ENCODE data around the gene FCGR3A.
"Not testable (repeated sequence)": the region's sequence is repeated elsewhere in the genome, so short reads cannot be mapped to it uniquely, and the experiment has no call there.

Gene FCGR3A

DNA sequence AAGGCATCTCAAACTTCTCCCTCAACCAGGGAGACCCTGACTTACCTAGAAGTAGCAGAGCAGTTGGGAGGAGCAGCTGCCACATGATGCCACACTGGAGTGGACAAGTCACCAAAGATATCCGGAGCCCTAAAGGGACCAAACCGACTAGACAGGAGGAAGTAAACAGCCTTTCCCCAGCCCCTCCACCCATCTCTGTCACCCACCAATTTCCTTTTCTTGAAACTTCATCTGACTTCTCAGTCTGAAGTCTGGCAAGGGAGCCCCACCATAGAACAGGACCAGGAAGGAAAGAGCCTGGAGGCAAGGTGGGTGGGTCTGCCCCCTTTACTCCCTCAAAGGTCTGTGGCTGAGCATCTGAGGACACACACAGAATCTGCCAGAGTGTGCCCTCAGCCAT, at the start of gene FCGR3A:
Gene FCGR3A (minus strand): TSS at position 167 of the 400 bp plus-strand sequence. CDS start 82 bp downstream, at position 85.
- no peak for DNase-seq

- not testable (repeated sequence) for DNase-seq
Observed at GRCh38 chr1:161597077-161597476, 47.5 kb upstream of the FCGR3A start.

GRCh38 chr1:161595583-161595982, 46.0 kb upstream of the FCGR3A start:
- not testable (repeated sequence) for DNase-seq

- DNase-seq, result not testable (repeated sequence)
Observed at GRCh38 chr1:161595173-161595572, 45.6 kb upstream of the FCGR3A start.

- not testable (repeated sequence) for DNase-seq
Observed at GRCh38 chr1:161594269-161594984, 44.8 kb upstream of the FCGR3A start.

DNA sequence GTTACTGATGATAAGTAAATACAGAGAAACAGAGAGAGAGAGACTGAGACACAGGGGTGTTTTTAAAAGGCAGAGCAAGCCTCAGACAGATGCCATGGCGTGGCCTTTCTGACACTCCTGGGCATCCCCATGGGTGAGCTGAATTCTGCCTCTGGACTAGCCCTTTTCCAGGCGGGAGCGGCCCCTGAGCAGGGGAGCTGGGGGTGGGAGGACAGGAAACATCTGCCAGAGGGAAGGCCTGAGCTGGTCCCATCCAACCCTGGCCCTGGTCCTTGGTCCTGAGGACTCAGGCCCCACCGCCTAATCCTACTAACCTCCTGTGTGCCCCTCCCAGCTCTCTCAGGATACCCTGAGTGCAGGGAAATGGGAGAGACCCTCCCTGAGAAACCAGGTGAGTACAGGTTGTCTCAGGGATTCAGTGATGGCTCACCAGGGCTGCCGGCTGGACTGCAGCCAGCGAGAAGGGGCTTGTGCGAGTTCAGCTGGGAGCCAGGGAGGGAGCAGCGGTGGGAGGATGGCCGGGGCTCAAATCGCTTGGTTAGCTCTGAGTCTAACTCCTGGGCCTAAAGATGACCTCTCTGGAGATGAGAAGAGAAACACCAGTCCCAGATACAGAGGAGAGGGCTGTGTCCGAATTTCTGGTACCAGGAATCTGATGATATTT, 43.6 kb upstream of the FCGR3A start:
- DNase-seq, result not testable (repeated sequence)

DNA sequence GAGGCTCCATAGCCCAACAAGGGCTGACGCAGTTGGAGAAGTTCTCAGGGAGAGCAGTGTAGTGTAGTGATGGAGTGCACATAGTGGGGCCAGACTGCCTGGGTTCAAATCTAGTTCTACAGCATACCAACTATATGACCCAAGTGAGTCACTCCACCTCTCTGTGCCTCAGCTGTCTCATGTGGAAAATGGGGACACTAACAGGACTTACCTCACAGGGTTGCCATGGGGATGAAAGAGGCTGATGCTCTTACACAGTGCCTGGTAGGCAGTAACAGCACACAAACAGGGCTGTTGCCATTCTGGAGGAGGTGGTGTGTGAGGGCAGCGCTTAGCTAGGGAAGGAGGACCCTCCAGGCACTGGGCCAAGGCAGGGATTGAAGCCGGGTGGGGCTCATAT, 43.0 kb upstream of the FCGR3A start:
- not testable (repeated sequence) for DNase-seq

GRCh38 chr1:161589920-161590319, 40.3 kb upstream of the FCGR3A start:
- not testable (repeated sequence) for DNase-seq

DNA sequence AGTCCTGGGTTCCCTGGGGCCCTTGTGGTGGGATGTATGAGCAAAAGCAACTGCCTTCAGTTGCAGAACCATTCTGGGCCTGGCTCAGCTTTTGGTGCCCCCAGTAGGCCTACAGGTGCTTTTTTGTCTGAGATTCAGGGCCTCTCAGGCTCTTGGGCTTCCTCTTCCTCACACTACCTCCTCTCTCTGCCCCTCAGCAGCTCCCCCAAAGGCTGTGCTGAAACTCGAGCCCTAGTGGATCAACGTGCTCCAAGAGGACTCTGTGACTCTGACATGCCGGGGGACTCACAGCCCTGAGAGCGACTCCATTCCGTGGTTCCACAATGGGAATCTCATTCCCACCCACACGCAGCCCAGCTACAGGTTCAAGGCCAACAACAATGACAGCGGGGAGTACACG, 39.7 kb upstream of the FCGR3A start:
- not testable (repeated sequence) for DNase-seq

GRCh38 chr1:161588596-161588995, 39.0 kb upstream of the FCGR3A start:
- DNase-seq, result not testable (repeated sequence)

DNA sequence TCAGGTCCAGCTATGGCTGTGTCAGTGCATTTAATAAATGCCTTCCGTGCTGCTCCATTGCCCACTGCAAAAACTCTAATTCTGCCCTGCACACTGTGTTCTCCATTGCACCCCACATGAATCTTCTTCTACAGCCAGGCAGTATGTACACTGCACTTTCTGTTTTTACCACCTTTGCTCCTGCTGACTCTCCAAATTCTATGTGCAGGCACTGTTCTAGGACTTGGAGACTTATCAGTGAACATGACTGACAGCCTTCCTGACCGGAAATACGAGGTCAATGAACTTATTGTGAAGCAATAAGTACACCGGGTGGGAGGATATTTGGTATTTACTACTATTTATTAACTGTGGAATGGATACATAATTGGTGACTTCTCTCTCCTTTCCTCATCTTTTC, 33.3 kb upstream of the FCGR3A start:
- DNase-seq, result not testable (repeated sequence)

- DNase-seq, result not testable (repeated sequence)
Observed at GRCh38 chr1:161580879-161581537, 31.4 kb upstream of the FCGR3A start.

DNA sequence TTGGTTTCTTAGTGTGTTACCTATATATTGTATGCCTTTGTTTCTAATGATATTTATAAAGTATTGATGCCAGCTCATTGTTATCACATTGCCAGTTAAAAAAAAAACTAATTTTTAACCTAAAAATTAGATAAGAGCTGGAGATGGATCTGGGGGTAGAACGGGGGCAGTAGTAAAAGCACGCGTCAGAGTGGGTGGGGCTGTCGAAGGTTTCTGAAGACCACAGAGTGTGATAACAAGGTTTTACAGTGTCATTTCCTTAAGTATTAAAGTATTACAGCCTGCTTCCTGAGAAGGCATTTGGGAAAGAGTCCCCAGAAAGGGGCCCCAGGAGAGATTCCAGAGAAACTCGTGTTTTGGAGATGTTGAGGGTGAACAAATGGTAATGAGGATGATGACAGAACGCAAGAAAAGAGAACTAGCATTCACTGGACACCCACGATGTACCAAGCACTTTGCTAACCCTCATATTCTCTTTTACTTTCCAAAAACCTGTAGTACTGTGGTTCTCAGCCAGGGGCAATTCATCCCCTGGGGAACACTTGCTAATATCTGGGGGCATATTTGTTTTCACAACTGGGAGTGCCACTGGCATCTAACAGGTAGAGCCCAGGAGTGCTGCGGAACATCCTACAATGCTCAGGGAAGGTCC, 30.4 kb upstream of the FCGR3A start:
- DNase-seq, result not testable (repeated sequence)

- not testable (repeated sequence) for DNase-seq
Observed at GRCh38 chr1:161576676-161577075, 27.1 kb upstream of the FCGR3A start.

DNA sequence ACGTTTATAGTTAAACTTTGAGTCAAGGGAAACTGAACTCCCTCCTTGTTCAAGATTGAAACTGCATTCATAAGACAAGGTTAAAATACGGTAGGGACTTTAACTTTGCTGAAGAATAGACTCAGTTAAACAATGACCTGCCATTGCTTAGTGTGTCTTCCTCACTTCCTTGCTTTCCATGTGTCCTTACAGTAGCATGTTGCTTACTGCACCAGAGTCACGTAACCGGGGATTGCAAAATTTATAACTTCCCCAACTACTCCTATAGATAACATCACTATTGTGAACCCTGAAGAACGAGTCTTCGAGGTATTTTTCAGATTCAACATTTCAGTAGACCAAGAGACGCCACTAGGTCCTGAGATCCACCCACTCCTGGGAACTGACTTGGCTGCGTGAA, 22.1 kb upstream of the FCGR3A start:
- DNase-seq, result not testable (repeated sequence)

- not testable (repeated sequence) for DNase-seq
Observed at GRCh38 chr1:161566602-161566960, 17.0 kb upstream of the FCGR3A start.

GRCh38 chr1:161563522-161563921, 13.9 kb upstream of the FCGR3A start:
- not testable (repeated sequence) for DNase-seq

DNA sequence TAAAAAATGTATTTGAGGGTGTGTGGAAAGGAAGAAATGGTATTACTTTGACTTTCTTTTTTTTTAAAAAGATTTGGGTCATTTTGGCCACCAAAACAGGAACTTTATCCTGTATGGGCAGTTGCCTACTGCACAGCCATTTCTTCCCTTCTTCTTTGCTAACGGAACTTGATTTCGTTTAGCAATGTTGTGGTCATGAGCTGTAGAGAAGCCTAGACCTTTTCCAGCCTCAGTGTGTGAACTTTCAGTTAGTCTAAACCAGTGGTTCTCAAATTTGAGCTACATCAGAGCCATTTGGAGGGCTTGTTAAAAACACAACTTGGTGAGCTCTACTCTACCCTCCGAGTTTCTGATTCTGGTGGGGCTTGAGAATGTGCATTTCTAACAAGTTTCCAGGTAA, 12.8 kb upstream of the FCGR3A start:
- DNase-seq, result not testable (repeated sequence)

DNA sequence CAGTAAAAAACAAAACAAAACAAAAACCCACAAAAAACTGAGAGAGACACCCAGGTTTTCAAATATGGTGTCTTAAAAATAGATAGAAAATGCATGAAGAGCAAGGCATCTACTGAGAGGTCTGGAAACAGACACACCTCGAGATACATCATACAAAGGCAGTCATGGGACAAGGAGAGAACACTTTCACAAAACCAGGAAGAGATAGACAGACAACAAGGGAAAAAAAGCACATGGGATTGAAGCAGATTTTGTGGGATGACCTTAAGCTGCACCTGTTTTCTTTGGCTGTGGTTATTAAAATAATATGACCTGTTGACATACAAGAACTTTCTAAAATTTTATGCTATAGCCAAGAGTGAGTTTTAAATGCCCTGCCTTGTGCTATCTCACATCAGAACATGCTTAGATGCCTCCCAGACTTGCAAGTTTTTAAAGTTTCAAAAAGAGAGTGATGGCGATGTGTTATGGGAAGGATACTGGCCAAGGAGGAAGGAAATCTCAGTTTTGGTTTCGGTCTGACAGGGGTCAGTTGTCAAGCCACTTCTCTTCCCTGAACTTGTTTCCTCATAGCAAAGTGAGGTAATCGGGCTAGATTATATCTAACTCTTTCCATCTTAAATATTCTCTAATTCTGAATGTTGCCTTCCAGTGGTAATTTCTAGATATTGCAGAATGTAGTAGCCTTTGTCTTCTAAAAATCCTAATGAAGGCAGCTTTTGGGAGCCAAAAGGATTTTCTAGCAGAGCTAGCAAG, 11.5 kb upstream of the FCGR3A start:
- DNase-seq, result not testable (repeated sequence)

GRCh38 chr1:161557506-161558450, 8.2 kb upstream of the FCGR3A start:
- not testable (repeated sequence) for DNase-seq

DNA sequence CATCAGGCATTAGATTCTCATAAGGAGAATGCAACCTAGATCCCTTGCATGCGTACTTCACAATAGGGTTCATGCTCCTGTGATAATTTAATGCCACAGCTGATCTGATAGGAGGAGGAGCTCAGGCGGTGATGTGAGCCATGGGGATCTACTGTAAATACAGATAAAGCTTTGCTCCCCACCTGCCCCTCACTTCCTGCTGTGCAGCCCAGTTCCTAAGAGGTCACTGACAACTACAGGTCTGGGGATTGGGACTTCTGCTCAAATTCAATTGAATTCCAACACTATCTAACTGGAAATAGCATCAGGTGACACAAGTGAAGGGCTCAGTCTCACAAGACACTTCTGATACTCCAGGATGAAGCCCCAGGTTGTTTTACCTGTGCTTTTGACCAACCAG, 7.4 kb upstream of the FCGR3A start:
- DNase-seq, result not testable (repeated sequence)
